Neuron (in vitro differentiated cells): ENCODE measurements around the gene BIRC5.
"Not testable (repeated sequence)": the region's sequence is repeated elsewhere in the genome, so short reads cannot be mapped to it uniquely, and the experiment has no call there.

Experiments
- H2AFZ ChIP-seq: one replicate; pipeline ENCODE4 v1.6.1; 2013; ENCODE audit warnings: low read depth, mild to moderate bottlenecking, inconsistent platforms, low read length, moderate library complexity
- H3K27me3 ChIP-seq: one replicate; pipeline ENCODE4 v1.6.1; 2013; ENCODE audit warnings: low read length; ENCODE audit not compliant: insufficient read depth
- H3K36me3 ChIP-seq: one replicate; pipeline ENCODE4 v1.6.1; 2013; ENCODE audit warnings: low read length; ENCODE audit not compliant: insufficient read depth
- H3K4me1 ChIP-seq: one replicate; pipeline ENCODE4 v1.6.1; 2013; ENCODE audit warnings: low read length; ENCODE audit not compliant: insufficient read depth
- H3K4me3 ChIP-seq: 2 replicates; pipeline ENCODE4 v1.5.1; 2013; ENCODE audit warnings: mild to moderate bottlenecking, low read length, moderate library complexity
- H3K9me3 ChIP-seq: one replicate; pipeline ENCODE4 v1.6.1; 2013; ENCODE audit warnings: low read length

BIRC5 gene

GRCh38 chr17:78234261-78234865 lies 20.3 kb downstream of the BIRC5 start:
- Histone ChIP-seq H3K27me3 (peaks cover 53% of the 10 kb centered on the region), H2AFZ (no peak overlapping the region), H3K9me3 (no peaks in the 10 kb centered on the region), H3K36me3 (no peaks in the 10 kb centered on the region), H3K4me3 (no peak overlapping the region), H3K4me1 (peaks cover 28% of the 10 kb centered on the region)

- not testable (repeated sequence) for H3K36me3 ChIP-seq, H3K4me3 ChIP-seq, H2AFZ ChIP-seq, H3K9me3 ChIP-seq
- Histone ChIP-seq H3K27me3 (peaks cover 53% of the 10 kb centered on the region), H3K4me1 (peaks cover 28% of the 10 kb centered on the region)
Observed at GRCh38 chr17:78235022-78235421, 21.0 kb downstream of the BIRC5 start.

GRCh38 chr17:78235885-78236284 lies 21.8 kb downstream of the BIRC5 start:
- peaks cover 46% of the 10 kb centered on the region for H3K27me3 ChIP-seq
- H3K4me3 ChIP-seq: no peak overlapping the region
- no peaks in the 10 kb centered on the region for H3K36me3 ChIP-seq
- H3K9me3 ChIP-seq: no peaks in the 10 kb centered on the region
- no peak overlapping the region for H2AFZ ChIP-seq
- peaks cover 28% of the 10 kb centered on the region for H3K4me1 ChIP-seq

GRCh38 chr17:78236362-78237127 lies 22.5 kb downstream of the BIRC5 start:
- Histone ChIP-seq H3K27me3 (peaks cover 39% of the 10 kb centered on the region), H2AFZ (no peak overlapping the region), H3K4me3 (no peak overlapping the region), H3K4me1 (peaks cover 26% of the 10 kb centered on the region), H3K9me3 (no peaks in the 10 kb centered on the region), H3K36me3 (no peaks in the 10 kb centered on the region)

- no peak overlapping the region for H2AFZ ChIP-seq
- H3K4me3 ChIP-seq: no peak overlapping the region
- H3K4me1 ChIP-seq: peaks cover 19% of the 10 kb centered on the region
- no peaks in the 10 kb centered on the region for H3K36me3 ChIP-seq
- H3K9me3 ChIP-seq: no peaks in the 10 kb centered on the region
- H3K27me3 ChIP-seq: peaks cover 31% of the 10 kb centered on the region
Observed at GRCh38 chr17:78237401-78238012, 23.5 kb downstream of the BIRC5 start.

- Histone ChIP-seq H3K36me3 (no peaks in the 10 kb centered on the region), H3K9me3 (no peaks in the 10 kb centered on the region), H3K4me3 (no peak overlapping the region), H3K4me1 (peaks cover 19% of the 10 kb centered on the region), H2AFZ (no peak overlapping the region), H3K27me3 (peaks cover 20% of the 10 kb centered on the region)
Observed at GRCh38 chr17:78238823-78239488, 24.9 kb downstream of the BIRC5 start.

- H2AFZ ChIP-seq: no peak overlapping the region
- H3K9me3 ChIP-seq: no peaks in the 10 kb centered on the region
- H3K27me3 ChIP-seq: peaks cover 15% of the 10 kb centered on the region
- peaks cover 19% of the 10 kb centered on the region for H3K4me1 ChIP-seq
- H3K36me3 ChIP-seq: no peaks in the 10 kb centered on the region
- H3K4me3 ChIP-seq: no peak overlapping the region
Observed at GRCh38 chr17:78239489-78239931, 25.5 kb downstream of the BIRC5 start.

GRCh38 chr17:78240012-78240655 lies 26.1 kb downstream of the BIRC5 start:
- no peak overlapping the region for H3K4me3 ChIP-seq
- no peaks in the 10 kb centered on the region for H3K9me3 ChIP-seq
- H2AFZ ChIP-seq: no peak overlapping the region
- peaks cover 19% of the 10 kb centered on the region for H3K4me1 ChIP-seq
- H3K27me3 ChIP-seq: peaks cover 12% of the 10 kb centered on the region
- no peaks in the 10 kb centered on the region for H3K36me3 ChIP-seq

- Histone ChIP-seq H3K36me3 (no peaks in the 10 kb centered on the region), H2AFZ (no peak overlapping the region), H3K9me3 (no peaks in the 10 kb centered on the region), H3K27me3 (peaks cover 12% of the 10 kb centered on the region), H3K4me1 (peaks cover 19% of the 10 kb centered on the region), H3K4me3 (no peak overlapping the region)
Observed at GRCh38 chr17:78240839-78241238, 26.8 kb downstream of the BIRC5 start.

- Histone ChIP-seq H3K36me3 (no peaks in the 10 kb centered on the region), H3K4me1 (peaks cover 17% of the 10 kb centered on the region), H2AFZ (no peak overlapping the region), H3K27me3 (peaks cover 12% of the 10 kb centered on the region), H3K4me3 (no peak overlapping the region), H3K9me3 (no peaks in the 10 kb centered on the region)
Observed at GRCh38 chr17:78241277-78242023, 27.4 kb downstream of the BIRC5 start.

- peaks cover 10% of the 10 kb centered on the region for H3K4me1 ChIP-seq
Observed at GRCh38 chr17:78242024-78242742, 28.1 kb downstream of the BIRC5 start.

GRCh38 chr17:78247304-78247703 lies 33.3 kb downstream of the BIRC5 start:
- Histone ChIP-seq H3K4me3 (no peak overlapping the region), H3K9me3 (no peaks in the 10 kb centered on the region), H2AFZ (no peak overlapping the region), H3K27me3 (no peaks in the 10 kb centered on the region), H3K36me3 (no peaks in the 10 kb centered on the region), H3K4me1 (peaks cover 13% of the 10 kb centered on the region)

More at GRCh38 chr17:78242024-78242742, 28.1 kb downstream of the BIRC5 start:
- no peaks in the 10 kb centered on the region for H3K36me3 ChIP-seq
- no peak overlapping the region for H2AFZ ChIP-seq
- no peaks in the 10 kb centered on the region for H3K9me3 ChIP-seq
- peaks cover 12% of the 10 kb centered on the region for H3K27me3 ChIP-seq
- no peak overlapping the region for H3K4me3 ChIP-seq
